ENCODE measurements around the gene HOXB4.

DNA sequence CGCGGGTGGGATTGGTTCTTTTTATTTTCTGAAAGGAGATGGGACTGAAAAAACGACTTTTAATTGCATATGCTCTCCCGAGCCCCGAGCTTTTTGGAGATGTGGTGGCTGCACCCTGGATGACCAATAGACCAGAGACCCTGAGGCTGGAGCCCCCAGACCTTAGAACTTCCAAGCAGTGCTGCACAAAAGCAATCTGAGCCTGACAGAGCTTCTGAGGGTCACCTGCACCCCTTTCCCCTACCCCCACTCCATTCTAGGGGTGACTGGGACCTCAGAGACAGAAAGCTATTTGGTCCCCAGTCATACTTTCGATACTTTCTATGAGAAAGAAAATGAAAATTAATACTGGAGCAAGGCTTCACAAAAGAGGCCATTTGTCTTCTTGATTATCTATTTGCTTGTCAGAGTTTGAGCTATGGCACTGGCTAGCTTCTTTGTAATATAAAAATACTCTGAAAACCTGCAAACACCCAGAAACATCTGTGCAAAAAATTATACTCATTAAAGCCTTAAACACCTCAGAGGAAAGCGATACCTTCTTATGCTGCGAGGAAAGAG is 3.6 kb downstream of the HOXB4 start:
- no peak for TF ChIP-seq POLR2A (IDR thresholded peaks at IDR 0.05)
- TF ChIP-seq, protein P1, sequence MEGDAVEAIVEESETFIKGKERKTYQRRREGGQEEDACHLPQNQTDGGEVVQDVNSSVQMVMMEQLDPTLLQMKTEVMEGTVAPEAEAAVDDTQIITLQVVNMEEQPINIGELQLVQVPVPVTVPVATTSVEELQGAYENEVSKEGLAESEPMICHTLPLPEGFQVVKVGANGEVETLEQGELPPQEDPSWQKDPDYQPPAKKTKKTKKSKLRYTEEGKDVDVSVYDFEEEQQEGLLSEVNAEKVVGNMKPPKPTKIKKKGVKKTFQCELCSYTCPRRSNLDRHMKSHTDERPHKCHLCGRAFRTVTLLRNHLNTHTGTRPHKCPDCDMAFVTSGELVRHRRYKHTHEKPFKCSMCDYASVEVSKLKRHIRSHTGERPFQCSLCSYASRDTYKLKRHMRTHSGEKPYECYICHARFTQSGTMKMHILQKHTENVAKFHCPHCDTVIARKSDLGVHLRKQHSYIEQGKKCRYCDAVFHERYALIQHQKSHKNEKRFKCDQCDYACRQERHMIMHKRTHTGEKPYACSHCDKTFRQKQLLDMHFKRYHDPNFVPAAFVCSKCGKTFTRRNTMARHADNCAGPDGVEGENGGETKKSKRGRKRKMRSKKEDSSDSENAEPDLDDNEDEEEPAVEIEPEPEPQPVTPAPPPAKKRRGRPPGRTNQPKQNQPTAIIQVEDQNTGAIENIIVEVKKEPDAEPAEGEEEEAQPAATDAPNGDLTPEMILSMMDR (IDR thresholded peaks at IDR 0.05): no peak

All from Peyer's patch (tissue), 4 donors.